ENCODE data around the gene PXN.

Gene PXN

DNA sequence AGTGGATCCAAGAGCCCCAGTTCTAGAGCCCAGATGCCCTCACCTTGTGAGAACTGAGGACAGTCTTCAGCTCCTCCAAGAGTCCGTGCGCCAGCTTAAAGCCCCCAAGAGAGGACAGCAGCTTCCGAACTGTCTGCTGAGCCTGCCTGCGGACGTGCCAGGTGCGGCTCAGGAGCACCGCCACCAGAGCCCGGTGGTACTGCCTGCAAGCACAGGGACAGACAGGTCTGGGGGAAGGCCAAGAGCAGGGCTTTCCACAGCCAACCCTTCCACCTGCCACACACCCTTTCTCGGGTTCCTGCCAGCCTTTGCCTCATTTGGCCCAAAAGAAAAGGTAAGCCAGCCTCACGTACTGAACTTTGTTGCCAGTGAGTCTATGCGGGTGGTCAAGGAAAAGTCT, 101.2 kb downstream of the PXN start:
- DNase-seq = no peak

DNA sequence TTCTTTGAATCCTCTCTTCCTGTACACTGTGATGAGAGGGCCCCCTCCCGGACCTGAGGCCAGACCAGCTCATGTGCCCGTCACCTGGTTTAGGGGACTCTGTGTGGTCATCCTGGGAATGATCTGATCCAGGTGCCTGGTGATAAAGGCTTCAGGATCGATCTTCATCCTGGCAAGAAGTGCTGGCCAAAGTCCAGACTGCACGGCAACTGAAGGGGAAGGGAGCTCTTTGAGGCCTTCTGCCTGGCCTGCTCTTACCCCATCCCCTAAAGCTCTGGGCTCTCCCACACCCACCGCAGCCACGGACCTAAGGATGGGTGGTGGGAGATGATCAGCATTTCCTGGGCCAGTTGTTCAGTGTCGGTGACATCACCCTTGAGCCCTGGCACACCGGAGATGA, 102.8 kb downstream of the PXN start:
- no peak for DNase-seq

DNA sequence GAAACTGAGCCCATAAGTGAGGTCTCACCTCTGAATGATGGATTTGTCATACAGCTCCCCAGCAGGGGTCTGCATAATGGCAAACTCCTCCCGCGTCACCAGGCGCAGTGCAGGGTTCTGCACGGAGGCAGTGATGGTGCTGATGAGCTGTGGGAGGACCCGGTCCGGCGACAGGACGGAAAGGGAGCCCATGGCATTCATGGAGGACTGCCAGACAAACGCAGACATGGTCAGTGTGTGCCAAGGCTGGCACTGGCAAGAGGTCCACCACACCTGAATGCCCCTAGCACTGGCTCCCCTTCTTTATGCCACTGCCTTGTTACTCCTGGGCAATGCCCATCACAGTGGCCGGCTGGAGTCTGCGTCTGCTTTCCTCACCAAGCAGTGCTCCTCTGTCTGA, 103.7 kb downstream of the PXN start:
- DNase-seq = no peak
